Osteocyte (in vitro differentiated cells): Measurements from ENCODE around the gene ASMTL. TPM values are rescaled to one million over a fixed set of nuclear protein-coding genes. Genes with fewer than 3 reads are reported as not detected.

Source experiments
- DNase-seq: peaks from one replicate; pipeline ENCODE4 v3.0.0; 2021; ENCODE audit warnings: mixed read lengths; ENCODE audit not compliant: unreplicated experiment; ENCODE audit errors: extremely low spot score
- H3K27ac Mint-ChIP-seq: one replicate; pipeline ENCODE4 v1.8.0; 2021; ENCODE audit warnings: mild to moderate bottlenecking, mixed read lengths; ENCODE audit not compliant: unreplicated experiment
- H3K27me3 Mint-ChIP-seq: one replicate; pipeline ENCODE4 v1.8.0; 2021; ENCODE audit warnings: mixed read lengths; ENCODE audit not compliant: unreplicated experiment
- H3K36me3 Mint-ChIP-seq: one replicate; pipeline ENCODE4 v1.8.0; 2021; ENCODE audit warnings: mixed read lengths; ENCODE audit not compliant: unreplicated experiment
- H3K4me1 Mint-ChIP-seq: one replicate; pipeline ENCODE4 v1.8.0; 2021; ENCODE audit warnings: mixed read lengths; ENCODE audit not compliant: unreplicated experiment
- H3K4me3 Mint-ChIP-seq: one replicate; pipeline ENCODE4 v1.8.0; 2021; ENCODE audit warnings: mild to moderate bottlenecking, moderate library complexity, mixed read lengths; ENCODE audit not compliant: unreplicated experiment
- H3K9me3 Mint-ChIP-seq: one replicate; pipeline ENCODE4 v1.8.0; 2021; ENCODE audit warnings: mixed read lengths; ENCODE audit not compliant: unreplicated experiment
- CTCF ChIP-seq: fragments of 200-600 bp; sonication (generic); IDR thresholded peaks from 2 replicates; pipeline ENCODE4 v1.5.0; 2021; ENCODE audit warnings: antibody characterized with exemption, mild to moderate bottlenecking, moderate library complexity
- total RNA-seq: library from RNA; stranded (reverse); gene quantifications from 2 replicates; pipeline ENCODE4 v1.2.1, GENCODE V29; 2021

ASMTL gene
- total RNA-seq, 1 donor from 2014 or later: 33.3 TPM

GRCh38 chrX:1451661-1452515 is 821 bp downstream of the ASMTL start:
- Mint-ChIP-seq H3K9me3 (peaks cover 7% of the 10 kb centered on the region), H3K27ac (peak overlapping the region; percentile 90), H3K36me3 (peaks cover 12% of the 10 kb centered on the region), H3K4me3 (peak overlapping the region; percentile 87), H3K4me1 (peaks cover 5% of the 10 kb centered on the region), H3K27me3 (peaks cover 10% of the 10 kb centered on the region)
- TF ChIP-seq CTCF: no peak
- peak; percentile 81 for DNase-seq

- H3K27ac Mint-ChIP-seq: no peak overlapping the region
These were observed 1.5 kb downstream of the ASMTL start for GRCh38 chrX:1451251-1451660.

GRCh38 chrX:1450361-1451161 is 2.1 kb downstream of the ASMTL start:
- peaks cover 14% of the 10 kb centered on the region for H3K36me3 Mint-ChIP-seq
- peak; percentile 75 for DNase-seq
- TF ChIP-seq CTCF: no peak
- H3K27me3 Mint-ChIP-seq: peaks cover 7% of the 10 kb centered on the region
- H3K9me3 Mint-ChIP-seq: peaks cover 7% of the 10 kb centered on the region
- no peak overlapping the region for H3K27ac Mint-ChIP-seq
- H3K4me1 Mint-ChIP-seq: peaks cover 5% of the 10 kb centered on the region
- H3K4me3 Mint-ChIP-seq: no peak overlapping the region

More at GRCh38 chrX:1451251-1451660, 1.5 kb downstream of the ASMTL start:
- peaks cover 7% of the 10 kb centered on the region for H3K9me3 Mint-ChIP-seq
- peaks cover 10% of the 10 kb centered on the region for H3K27me3 Mint-ChIP-seq
- peaks cover 5% of the 10 kb centered on the region for H3K4me1 Mint-ChIP-seq
- DNase-seq: peak; percentile 74
- peaks cover 12% of the 10 kb centered on the region for H3K36me3 Mint-ChIP-seq
- TF ChIP-seq CTCF: no peak
- peak overlapping the region; percentile 87 for H3K4me3 Mint-ChIP-seq

- Mint-ChIP-seq H3K27ac (no peak overlapping the region), H3K4me3 (no peak overlapping the region)
These were observed 2.9 kb downstream of the ASMTL start for GRCh38 chrX:1449823-1450149.

More at GRCh38 chrX:1449823-1450149, 2.9 kb downstream of the ASMTL start:
- Mint-ChIP-seq H3K4me1 (peaks cover 5% of the 10 kb centered on the region), H3K9me3 (peaks cover 9% of the 10 kb centered on the region), H3K36me3 (peaks cover 17% of the 10 kb centered on the region), H3K27me3 (peaks cover 2% of the 10 kb centered on the region)
- no peak for TF ChIP-seq CTCF
- DNase-seq: peak; percentile 38
